ENCODE results near the gene OR5AS1. TPM values are rescaled to one million over a fixed set of nuclear protein-coding genes. Genes with fewer than 3 reads are reported as not detected.

The OR5AS1 gene
- total RNA-seq: not detected in 2 replicates
- long read RNA-seq: 0 reads

- Mint-ChIP-seq H3K4me3 (no peak within 1 kb of the TSS), H3K36me3 (ENCODE audit: low read depth) (no peaks in the 10 kb centered on the region), H3K27me3 (ENCODE audit: low read depth) (peaks cover 11% of the 10 kb centered on the region), H3K4me1 (no peaks in the 10 kb centered on the region), H3K9me3 (no peaks in the 10 kb centered on the region), H3K27ac (ENCODE audit: unreplicated experiment) (no peak within 1 kb of the TSS)
- DNase-seq (ENCODE audit: low read depth, low spot score): no peak
- no peak for TF ChIP-seq CTCF (conservative IDR thresholded peaks at IDR 0.05)
Measured at GRCh38 chr11:56027354-56027753, at the start of gene OR5AS1. OR5AS1 (plus strand) TSS chr11:56027654; CDS start chr11:56030419, 2,765 bp downstream.

- no peaks in the 10 kb centered on the region for H3K27me3 Mint-ChIP-seq (ENCODE audit: low read depth)
- H3K9me3 Mint-ChIP-seq: peaks cover 8% of the 10 kb centered on the region
- no peak within 1 kb of the TSS for H3K27ac Mint-ChIP-seq (ENCODE audit: unreplicated experiment)
- TF ChIP-seq CTCF (conservative IDR thresholded peaks at IDR 0.05): no peak
- H3K4me1 Mint-ChIP-seq: no peaks in the 10 kb centered on the region
- no peak for DNase-seq (ENCODE audit: low read depth, low spot score)
- no peaks in the 10 kb centered on the region for H3K36me3 Mint-ChIP-seq (ENCODE audit: low read depth)
- H3K4me3 Mint-ChIP-seq: no peak within 1 kb of the TSS
Measured at GRCh38 chr11:55994525-55994924, 32.9 kb upstream of the OR5AS1 start, which contains the start of gene OR5F1. OR5F1 (minus strand) TSS chr11:55994625; CDS start chr11:55994625, 0 bp downstream.

- no peaks in the 10 kb centered on the region for H3K36me3 Mint-ChIP-seq (ENCODE audit: low read depth)
- no peaks in the 10 kb centered on the region for H3K27me3 Mint-ChIP-seq (ENCODE audit: low read depth)
- no peak for TF ChIP-seq CTCF (conservative IDR thresholded peaks at IDR 0.05)
- H3K4me1 Mint-ChIP-seq: no peaks in the 10 kb centered on the region
- DNase-seq (ENCODE audit: low read depth, low spot score): no peak
- H3K27ac Mint-ChIP-seq (ENCODE audit: unreplicated experiment): no peak overlapping the region
- peaks cover 3% of the 10 kb centered on the region for H3K9me3 Mint-ChIP-seq
- H3K4me3 Mint-ChIP-seq: no peak overlapping the region
Measured at GRCh38 chr11:56010716-56011115, 16.7 kb upstream of the OR5AS1 start.

GRCh38 chr11:56013805-56014204, 13.6 kb upstream of the OR5AS1 start:
- Mint-ChIP-seq H3K9me3 (peaks cover 3% of the 10 kb centered on the region), H3K4me3 (no peak overlapping the region), H3K27me3 (ENCODE audit: low read depth) (no peaks in the 10 kb centered on the region), H3K4me1 (no peaks in the 10 kb centered on the region), H3K27ac (ENCODE audit: unreplicated experiment) (no peak overlapping the region), H3K36me3 (ENCODE audit: low read depth) (no peaks in the 10 kb centered on the region)
- TF ChIP-seq CTCF (conservative IDR thresholded peaks at IDR 0.05): no peak
- DNase-seq (ENCODE audit: low read depth, low spot score): no peak

- no peak overlapping the region for H3K4me3 Mint-ChIP-seq
- H3K27me3 Mint-ChIP-seq (ENCODE audit: low read depth): no peaks in the 10 kb centered on the region
- H3K36me3 Mint-ChIP-seq (ENCODE audit: low read depth): no peaks in the 10 kb centered on the region
- DNase-seq (ENCODE audit: low read depth, low spot score): no peak
- H3K9me3 Mint-ChIP-seq: peaks cover 13% of the 10 kb centered on the region
- TF ChIP-seq CTCF (conservative IDR thresholded peaks at IDR 0.05): no peak
- peaks cover 5% of the 10 kb centered on the region for H3K4me1 Mint-ChIP-seq
- no peak overlapping the region for H3K27ac Mint-ChIP-seq (ENCODE audit: unreplicated experiment)
Measured at GRCh38 chr11:56045538-56045937, 18.1 kb downstream of the OR5AS1 start.

GRCh38 chr11:56048480-56048879, 21.0 kb downstream of the OR5AS1 start:
- Mint-ChIP-seq H3K27me3 (ENCODE audit: low read depth) (no peaks in the 10 kb centered on the region), H3K4me3 (no peak overlapping the region), H3K9me3 (peaks cover under 1% of the 10 kb centered on the region), H3K4me1 (peaks cover 5% of the 10 kb centered on the region), H3K27ac (ENCODE audit: unreplicated experiment) (no peak overlapping the region), H3K36me3 (ENCODE audit: low read depth) (no peaks in the 10 kb centered on the region)
- DNase-seq (ENCODE audit: low read depth, low spot score): no peak
- TF ChIP-seq CTCF (conservative IDR thresholded peaks at IDR 0.05): no peak

All from neural crest cell (in vitro differentiated cells).